NCI-H146 treated with DMSO at 0.1 percent for 48 hours (cell line): ENCODE results near the gene PRDM1.
"Not testable (repeated sequence)": the region's sequence is repeated elsewhere in the genome, so short reads cannot be mapped to it uniquely, and the experiment has no call there.

ENCODE experiments used
- DNase-seq: peaks from one replicate; lab custom pipeline; 2025; ENCODE audit not compliant: unreplicated experiment; lab: John Stamatoyannopoulos, UW

PRDM1 gene

GRCh38 chr6:106135911-106136571 lies 49.9 kb downstream of the PRDM1 start:
- DNase-seq = no peak

GRCh38 chr6:106136845-106137244 lies 50.7 kb downstream of the PRDM1 start:
- DNase-seq = no peak

DNA sequence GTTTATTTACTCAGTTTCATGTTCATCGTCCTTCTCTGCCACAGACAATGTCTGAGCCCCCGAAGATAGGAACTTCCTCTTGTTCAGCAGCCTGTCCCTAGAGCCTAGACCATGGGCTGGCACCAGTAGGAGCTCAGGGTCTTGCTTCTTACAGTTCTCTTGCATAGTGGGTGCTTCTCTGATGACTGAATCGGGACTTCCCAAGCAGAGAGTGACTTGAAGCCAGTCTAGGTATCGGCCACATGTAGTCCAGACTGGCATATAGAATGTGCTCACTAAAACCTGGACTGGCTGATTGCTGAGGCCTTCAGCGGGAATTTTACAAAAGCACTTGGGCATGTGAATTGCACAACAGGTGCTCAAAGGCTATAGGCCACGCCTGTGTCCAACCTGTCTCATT lies 52.0 kb downstream of the PRDM1 start:
- no peak for DNase-seq

DNA sequence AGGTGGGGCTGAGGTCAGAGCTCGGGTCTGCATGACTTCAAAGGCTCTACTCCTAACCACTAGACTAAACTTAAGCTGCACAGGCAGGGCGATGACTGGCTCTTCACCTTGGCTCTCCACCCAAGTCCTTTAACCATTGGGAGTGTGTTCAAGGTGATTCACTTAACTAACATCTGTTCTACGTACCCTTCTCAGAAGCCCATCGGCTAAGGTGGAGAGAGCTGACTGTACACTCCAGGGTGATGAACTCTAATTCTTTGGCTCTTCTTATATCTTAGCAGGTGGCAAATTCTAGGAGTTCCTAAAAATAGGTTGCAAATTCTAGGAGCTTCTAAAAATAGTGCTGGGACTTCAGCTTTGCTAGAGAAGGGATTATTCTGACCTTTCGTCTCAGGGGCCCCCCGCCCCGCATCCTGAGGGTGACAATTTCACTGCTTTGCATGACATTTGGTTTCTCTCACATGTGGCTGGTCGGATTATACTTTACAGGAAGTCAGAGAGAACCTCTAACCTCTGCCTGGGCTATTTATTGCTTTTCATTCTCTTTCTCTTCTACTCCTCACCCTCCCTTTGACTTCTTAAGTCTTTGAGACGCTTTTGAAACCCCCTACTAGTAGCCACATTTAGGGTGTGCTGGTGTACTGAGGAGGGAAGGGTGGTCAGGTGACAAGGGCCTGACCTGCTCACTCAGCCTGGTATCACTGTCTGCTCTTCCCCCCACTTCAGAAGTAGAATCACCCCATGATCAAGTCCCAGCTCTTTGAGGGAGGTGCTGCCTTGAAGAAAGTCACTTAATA lies 55.5 kb downstream of the PRDM1 start:
- no peak for DNase-seq

DNA sequence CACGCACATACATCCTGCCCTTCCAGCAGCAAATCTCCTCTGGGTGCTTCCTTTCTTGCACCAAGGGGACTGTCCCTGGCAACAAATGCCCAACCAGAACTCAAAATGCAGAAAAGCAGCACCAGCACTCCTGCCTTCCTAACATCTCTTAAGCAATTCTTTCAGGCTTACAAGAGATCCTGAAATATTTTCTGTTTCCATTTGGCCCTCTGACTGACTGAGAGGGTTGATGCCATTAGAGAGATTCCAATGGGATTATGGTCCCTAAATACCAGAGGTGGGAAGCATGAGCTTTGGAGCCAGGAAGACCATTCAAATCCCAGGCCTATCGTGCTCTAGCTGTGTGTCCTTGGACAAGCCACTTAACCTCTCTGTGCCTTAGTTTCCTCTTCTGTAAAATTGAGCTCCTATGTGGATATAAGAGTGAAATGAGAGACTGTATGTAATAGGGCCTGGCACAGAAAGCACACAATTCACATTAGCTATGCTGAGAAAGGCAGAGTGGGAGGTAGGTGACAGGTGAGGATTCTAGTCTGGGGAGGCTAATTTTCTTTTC lies 56.8 kb downstream of the PRDM1 start:
- no peak for DNase-seq

DNA sequence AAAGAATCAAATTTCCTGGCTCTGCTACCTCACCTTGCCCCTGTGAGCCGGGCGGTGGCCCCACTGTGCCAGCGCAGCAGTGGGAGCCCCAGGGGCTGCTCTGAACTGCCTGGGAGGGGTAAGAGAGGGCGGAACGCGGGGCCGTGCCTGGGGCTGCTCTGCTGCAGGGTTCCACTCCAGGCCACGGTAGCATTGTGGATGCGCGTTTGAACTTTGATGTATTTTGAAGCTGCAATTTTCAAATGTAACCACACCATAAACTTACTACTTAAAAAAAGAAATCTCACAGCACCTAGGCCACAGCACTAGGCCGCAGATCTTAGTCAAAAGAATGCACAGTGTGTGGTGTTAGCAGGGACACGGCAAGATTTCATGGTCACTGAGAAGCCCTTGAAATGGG lies 57.5 kb downstream of the PRDM1 start:
- no peak for DNase-seq

- no peak for DNase-seq
These were observed 59.0 kb downstream of the PRDM1 start for GRCh38 chr6:106145144-106145543.

DNA sequence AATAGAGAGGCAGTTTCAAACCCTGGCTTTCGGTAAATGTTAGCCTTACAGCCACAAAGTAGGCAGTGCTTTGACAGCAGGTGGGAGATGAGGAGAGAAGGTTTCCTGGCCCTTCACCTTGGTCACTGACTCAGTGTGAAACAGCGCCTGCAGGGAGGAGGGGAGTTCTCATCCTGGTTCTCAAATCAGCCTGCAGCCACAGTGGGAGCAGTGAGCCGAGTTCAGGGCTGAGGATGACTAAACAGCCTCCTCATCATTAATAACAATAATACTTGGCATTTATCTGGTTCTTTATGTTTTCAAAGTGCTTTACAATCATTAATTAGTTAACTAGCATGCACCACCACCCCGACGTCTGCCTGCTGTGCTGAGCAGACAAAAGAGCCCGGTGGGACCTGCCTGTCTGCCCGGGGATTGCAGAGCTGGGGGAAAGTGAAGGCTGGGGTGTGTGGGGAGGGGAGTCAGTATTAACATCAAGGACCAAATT lies 59.6 kb downstream of the PRDM1 start:
- no peak for DNase-seq

DNA sequence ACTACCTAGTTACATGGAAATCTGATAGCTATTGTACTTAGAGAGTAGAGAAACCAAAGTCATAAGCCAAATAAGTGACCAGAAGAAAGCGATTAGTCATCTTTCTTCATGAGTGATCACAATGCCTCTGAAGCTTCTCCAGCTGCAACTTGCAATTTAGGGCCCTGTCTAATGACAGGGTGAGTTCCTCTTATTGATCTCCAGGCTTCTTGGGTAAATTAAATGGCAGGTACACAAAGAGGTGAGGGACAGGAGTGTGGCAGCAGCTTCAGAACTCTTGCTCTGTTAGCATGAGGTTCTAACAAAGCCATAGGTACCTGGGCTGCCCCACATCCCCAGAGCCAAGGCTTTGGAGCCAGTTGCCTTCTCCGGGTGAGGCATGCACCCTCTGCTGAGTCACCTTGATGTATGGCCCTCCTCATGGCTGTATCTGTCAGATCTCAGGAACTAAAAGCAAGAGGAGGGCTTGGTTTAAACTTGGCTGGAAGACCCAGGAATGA lies 60.8 kb downstream of the PRDM1 start:
- DNase-seq = no peak

GRCh38 chr6:106147476-106147875 lies 61.3 kb downstream of the PRDM1 start:
- no peak for DNase-seq

DNA sequence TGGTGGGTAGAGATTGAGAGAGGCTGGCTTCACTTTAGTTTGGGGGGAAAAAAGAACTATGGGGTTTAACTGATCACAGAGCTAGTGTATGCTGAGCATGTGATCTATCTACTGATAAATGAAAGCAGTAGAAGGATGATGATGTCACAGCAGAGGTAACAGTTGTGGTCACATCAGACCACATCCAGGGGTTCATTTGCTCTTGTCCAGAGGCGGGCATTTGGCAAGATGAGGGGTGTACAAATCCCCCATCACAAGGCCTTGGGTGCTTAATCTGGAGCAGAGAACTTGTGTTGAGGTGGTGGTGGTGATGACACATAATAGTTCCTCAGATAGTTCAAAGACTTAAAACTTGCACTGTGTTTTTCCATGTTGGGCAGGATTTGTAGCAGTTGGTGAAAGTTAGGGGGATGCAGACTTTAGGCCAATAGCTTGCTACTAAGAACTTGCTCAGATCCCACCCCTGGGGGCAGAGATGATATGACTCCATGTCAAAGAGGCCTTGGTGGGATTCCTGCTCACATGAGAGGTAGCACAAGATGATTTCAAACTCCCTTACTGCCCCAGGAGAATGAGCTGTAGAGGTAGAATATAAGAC lies 63.4 kb downstream of the PRDM1 start:
- DNase-seq = no peak

GRCh38 chr6:106152476-106152875 lies 66.3 kb downstream of the PRDM1 start:
- not testable (repeated sequence) for DNase-seq

DNA sequence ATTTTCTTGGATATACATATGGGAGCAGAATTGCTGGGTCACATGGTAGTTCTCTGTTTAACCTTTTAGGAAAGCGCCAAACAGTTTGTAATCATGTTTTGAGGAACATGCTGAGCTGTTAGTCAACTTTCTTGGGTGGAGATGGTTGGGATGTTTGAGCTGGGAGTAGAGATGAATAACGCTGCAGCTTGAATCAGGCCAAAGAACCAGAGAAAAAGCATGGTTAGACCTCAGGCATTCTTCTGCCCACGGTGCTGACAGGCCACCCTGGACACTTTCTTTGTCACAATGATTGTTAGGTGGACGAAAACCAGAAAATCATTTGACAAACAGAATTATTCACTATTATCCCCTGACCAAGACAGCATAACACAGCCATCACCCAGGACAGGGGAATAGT lies 66.8 kb downstream of the PRDM1 start:
- DNase-seq = no peak

DNA sequence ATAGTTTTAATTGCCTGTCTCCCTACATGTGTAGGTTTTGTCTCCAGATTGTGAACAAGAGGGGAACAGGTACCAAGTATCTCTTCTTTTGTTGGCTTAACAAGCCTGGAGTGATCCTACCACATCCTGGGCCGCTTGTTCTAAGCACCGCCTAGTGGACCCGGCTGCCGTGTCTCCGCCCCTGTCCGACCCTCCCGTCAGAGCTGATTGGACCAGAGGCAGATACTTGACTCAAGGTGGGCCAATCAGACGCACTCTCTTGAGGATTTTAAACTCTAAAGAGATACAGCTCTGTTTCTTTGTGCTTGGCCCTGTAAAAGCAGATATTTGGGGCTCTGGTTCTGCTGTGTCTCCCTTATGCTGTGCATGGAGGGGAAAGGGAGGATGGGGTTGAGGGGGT lies 68.2 kb downstream of the PRDM1 start:
- no peak for DNase-seq

- DNase-seq = no peak
These were observed 69.2 kb downstream of the PRDM1 start for GRCh38 chr6:106155219-106155830.

DNA sequence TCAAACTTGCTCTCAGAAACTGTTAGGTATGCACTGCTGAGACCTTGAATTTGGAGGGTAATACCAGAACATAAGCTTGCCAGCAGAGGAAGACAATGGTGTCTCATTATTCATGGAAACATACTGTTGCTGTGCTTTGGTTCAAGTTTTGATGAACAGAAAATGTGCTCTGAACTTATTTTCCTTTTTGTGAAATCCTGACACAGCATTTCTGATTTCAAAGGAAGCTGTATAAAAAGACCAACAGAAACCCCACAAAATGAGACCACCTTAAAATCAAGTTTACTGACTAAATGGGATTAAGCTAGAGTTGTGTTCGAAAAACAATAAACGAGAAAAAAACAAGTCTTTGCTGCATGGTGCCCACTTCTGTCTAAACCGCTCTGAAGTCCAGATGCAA lies 70.3 kb downstream of the PRDM1 start:
- DNase-seq = no peak

DNA sequence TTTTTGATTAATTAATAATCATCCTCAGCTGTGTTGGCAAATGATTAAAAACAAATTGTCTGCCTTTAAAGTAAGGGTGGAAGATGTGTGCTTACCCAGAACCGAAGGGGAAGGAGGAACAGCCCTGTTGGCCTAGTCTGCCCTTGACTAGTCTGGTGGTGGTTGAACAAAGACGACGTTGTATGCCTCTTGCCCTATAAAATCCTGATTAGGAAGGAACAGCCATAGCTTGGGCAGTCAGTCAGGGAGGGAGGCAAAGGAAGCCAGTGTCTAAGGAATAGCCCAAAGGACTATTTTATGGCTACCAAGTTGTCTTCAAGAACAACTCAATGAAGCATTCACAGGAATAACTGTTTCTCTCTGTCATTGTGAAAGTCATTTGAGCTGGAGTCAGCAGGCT lies 70.7 kb downstream of the PRDM1 start:
- DNase-seq = no peak

DNA sequence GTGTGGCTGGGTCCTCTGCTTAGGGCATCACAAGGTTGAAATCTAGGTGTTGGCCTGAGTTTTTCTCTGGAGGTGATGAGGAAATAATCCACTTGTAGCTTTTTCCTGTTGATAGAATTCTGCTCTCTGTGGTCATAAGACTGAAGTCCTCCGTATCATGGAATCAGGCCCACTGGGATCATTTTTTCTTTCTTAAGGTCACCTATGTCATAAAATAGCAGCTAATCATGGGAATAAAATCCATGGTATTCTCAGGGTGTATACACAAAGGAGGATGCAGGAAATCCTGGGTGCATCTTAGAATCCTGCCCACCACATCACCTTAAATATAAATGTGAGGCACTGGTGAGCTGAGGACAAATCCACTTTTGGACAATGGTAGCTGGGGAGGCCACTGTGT lies 72.7 kb downstream of the PRDM1 start:
- DNase-seq = no peak
